SH-SY5Y (cell line): ENCODE measurements around the gene BAHD1.

ENCODE experiments used
- GATA2 ChIP-seq: IDR thresholded peaks from 2 replicates; pipeline ENCODE4 v1.6.1; 2011; ENCODE audit warnings: mild to moderate bottlenecking, low read depth, low read length
- GATA3 ChIP-seq: IDR thresholded peaks from 2 replicates; pipeline ENCODE4 v1.6.1; 2011; ENCODE audit warnings: low read depth, mild to moderate bottlenecking, low read length, moderate library complexity

Gene BAHD1

DNA sequence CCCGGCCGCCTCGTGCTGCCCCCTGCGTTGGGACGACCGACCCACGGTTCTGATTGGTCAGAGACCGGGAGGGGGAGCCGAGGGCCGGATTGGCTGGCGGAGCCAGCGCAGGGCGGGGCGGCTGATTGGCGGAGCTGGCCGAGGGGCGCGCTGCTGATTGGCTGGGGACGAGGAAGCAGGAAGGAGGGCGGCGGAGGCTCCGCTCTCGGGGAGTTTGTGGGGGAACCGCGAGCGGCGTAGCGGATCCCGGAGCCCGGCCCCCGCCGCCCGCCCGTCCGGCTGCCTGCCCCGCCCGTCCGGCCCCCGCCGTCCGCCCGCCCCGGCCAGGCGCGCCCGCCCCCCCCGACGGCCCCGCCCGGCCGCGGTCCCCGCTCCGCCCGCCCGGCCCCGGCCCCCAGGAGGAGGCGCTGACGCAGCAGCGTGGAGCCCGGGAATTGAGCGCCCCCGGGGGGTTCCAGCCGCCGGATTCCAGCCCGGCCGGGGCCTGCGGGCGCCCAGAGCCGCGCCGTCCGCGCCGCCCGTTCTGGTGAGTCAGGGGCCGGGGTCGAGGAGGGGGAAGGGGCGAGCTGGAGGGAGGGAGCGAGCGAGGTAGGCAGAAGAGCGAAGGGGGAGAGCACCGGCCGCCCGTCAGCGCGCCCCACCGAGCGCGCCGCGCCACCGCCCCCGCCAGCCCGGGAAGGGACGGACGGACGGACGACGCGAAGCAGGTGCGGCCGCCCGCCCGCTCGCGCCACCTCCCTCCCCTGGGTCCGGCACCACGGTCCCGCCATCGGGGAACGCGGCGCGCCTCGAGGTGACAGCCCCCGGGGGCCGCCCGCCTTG is at the start of gene BAHD1:
Gene BAHD1 (plus strand): TSS at position 211 of the 822 bp plus-strand sequence. CDS start 17,512 bp downstream, outside the sequence.
- TF ChIP-seq GATA2 (no peak), GATA3 (no peak)

DNA sequence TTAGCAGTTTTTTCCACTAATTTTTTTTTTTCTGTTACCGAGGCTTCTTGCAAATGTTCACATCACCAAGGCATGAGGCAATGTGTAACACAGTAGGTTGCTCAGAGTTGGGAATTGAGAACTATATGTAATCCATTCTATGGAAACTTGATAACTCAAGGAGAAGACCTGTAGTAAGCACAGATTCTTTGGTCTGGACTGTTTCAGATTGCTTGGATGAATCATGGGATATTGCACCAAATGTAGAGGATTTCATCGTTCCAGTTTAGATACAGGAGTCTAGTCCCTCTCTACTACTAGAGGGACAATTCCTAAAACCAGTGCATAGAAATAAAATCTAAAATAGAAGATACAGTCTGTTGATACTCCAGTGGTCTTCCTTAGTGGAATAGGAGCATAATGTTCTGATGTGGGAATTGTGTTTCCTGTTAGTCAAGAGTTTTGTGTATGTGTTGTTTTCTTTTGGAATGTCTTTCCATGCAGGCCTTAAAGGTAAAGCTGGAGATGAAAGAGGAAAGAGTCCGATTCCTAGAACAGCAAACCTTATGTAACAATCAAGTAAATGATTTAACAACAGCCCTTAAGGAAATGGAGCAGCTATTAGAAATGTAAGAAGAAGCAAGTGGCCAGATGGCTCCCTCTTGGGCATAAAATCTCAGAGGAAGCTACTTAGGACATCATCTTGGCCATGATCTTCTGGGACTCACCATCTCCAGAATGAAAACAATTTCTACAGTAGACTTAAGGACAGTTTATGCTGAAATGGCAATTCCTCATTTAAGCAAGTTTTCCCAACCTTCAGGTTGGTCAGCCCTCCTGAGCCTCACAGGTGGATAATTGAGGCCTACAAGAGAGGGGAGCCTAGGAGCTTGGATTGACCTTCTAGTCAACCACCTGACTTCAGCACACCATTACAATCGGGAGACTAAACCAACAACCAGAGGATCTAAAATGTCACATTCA is 47.5 kb upstream of the BAHD1 start:
- TF ChIP-seq GATA3 (no peak), GATA2 (no peak)

DNA sequence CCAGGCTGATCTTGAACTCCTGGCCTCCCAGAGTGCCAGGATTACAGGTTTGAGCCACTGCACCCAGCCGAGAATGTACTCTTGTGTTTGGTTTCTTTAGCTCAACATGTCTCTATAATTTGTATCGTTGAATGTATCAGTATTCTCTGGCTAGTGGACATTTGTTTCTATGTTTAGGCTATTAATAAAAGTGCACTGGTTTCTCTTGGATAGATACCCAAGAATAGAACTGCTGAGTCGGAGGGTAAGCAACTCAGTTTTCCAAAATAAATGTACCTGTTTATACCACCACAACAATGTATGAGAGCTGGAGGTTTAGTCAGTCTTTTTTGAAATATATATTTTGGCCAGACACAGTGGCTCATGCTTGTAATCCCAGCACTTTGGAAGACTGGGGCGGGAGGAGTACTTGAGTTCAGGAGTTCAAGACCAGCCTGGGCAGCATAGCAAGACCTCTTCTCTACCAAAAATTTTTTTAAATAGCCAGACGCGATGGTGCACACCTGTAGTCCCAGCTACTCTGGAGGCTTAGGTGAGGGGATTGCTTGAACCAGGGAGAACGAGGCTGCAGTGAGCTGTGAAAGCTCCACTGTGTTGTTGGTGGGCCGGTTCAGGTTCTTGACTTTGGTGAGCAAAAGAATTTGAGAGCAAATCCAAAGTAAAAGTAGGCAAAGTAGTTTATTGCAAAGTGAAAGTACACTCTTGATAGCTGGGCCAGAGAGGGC is 42.9 kb upstream of the BAHD1 start:
- no peak for TF ChIP-seq GATA3
- TF ChIP-seq GATA2, result no peak

DNA sequence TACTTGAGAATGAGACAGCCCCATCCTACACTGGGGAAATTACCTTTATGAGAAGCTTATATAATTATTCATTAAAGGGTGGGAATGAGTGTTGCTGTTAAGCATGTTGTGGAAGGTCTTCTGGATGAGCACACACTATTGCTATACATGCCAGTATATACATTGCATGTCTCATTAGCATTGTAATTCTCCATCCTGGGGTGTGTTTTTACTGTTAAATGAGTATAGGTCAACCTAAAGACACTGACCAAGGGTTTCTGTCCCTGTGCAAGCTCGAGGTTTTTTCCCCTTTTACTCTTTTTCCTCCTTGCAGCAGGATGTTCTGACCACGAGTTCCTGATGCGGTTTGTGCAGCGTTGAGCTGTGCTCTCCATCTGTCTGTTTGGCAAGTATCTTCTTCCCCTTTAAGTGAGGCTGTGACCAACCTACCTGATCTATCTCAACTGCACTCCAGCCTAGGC is 42.3 kb upstream of the BAHD1 start:
- TF ChIP-seq GATA3, result no peak
- TF ChIP-seq GATA2, result no peak

DNA sequence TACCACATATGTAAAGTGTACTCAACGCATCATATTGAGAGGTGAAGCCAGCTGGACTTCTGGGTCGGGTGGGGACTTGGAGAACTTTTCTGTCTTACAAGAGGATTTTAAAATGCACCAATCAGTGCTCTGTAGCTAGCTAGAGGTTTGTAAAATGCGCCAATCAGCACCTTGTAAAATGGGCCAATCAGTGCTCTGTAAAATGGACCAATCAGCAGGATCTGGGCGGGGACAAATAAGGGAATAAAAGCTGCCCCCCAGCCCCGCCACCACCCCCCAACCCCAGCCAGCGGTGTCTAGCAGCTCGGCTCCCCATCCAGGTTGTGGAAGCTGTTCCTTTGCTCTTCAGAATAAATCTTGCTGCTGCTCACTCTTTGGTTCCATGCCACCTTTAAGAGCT is 41.4 kb upstream of the BAHD1 start:
- TF ChIP-seq GATA2 (no peak), GATA3 (no peak)

GRCh38 chr15:40405501-40406381 is 35.0 kb upstream of the BAHD1 start, which contains the start of gene IVD:
TSS of gene IVD (plus strand) at chr15:40405795. CDS start at chr15:40405828, 33 bp downstream.
- TF ChIP-seq GATA2 (no peak; the same call in 1 of the 2 replicates), GATA3 (no peak)

- TF ChIP-seq GATA3, result no peak
- TF ChIP-seq GATA2, result no peak
Observed at GRCh38 chr15:40407330-40407990, 33.3 kb upstream of the BAHD1 start.

GRCh38 chr15:40409366-40409765 is 31.4 kb upstream of the BAHD1 start:
- TF ChIP-seq GATA2, result no peak
- TF ChIP-seq GATA3, result no peak

GRCh38 chr15:40410476-40410875 is 30.3 kb upstream of the BAHD1 start:
- no peak for TF ChIP-seq GATA3
- no peak for TF ChIP-seq GATA2

- TF ChIP-seq GATA2 (no peak), GATA3 (no peak)
Observed at GRCh38 chr15:40412095-40412759, 28.5 kb upstream of the BAHD1 start.

- TF ChIP-seq GATA3 (no peak), GATA2 (no peak)
Observed at GRCh38 chr15:40413036-40413435, 27.7 kb upstream of the BAHD1 start.

DNA sequence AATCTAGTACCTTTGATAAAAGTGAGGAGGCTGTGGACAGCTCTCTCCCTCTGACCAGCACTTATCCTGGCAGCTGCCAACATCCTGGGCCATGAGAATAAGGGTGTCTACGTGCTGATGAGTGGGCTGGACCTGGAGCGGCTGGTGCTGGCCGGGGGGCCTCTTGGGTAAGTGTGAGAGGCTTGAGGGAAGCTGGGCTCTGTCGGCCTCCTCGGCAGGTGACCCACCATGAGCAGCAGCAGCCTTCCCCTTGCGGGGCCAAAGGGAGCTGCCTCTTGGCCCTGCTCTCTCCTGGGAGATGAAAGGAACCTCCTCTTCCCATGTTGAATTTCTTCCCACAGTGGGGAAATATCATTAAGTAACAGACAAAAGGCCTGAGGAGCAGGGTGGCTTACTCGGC is 25.9 kb upstream of the BAHD1 start:
- no peak for TF ChIP-seq GATA2
- TF ChIP-seq GATA3, result no peak
